HG03378 (cell line): ENCODE data around the gene RBM45.
"Not testable (repeated sequence)": the region's sequence is repeated elsewhere in the genome, so short reads cannot be mapped to it uniquely, and the experiment has no call there.

Experiments used
- ATAC-seq: cut with Tn5 transposase; IDR thresholded peaks from one replicate; pipeline ENCODE4 v1.9.1; 2021; ENCODE audit warnings: mild to moderate bottlenecking, moderate library complexity; ENCODE audit not compliant: unreplicated experiment

The RBM45 gene

DNA sequence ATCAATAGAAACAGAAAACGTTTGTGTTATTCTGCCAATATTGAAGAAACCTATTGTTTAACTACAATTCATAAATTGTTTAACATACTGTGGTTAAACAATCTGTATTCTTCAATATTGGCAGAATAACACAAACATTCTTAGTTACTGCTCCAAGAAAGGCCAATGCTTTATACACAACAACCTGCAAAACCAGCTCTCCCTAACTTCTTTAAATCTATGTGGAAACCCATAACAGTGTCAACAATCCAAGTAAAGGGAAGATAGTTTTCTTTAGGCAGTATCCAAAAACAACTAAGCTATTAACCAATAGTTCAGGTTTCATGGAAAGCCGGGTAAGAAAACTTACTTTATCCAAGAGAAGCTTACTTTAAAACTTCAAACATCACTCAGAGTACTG, 6.2 kb upstream of the RBM45 start:
- no peak for ATAC-seq

DNA sequence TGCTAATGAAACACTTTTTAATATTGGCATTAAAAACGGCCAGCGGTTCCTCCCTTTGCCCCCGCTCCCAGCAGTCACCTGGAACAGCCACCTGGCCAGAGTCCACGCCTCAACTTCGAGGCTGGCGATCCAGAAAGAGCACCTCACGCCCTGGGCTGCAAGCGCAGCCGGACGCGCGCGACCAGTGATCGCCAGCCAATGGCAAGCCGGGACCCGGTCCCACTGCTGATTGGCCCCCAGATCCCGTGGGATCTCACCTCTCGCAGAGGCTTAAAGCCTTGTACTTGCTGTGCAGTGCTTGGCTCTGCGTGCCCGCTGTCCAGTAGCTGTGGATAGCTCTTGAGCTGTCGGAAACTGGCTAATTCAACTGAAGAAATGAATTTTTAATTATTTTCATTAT, 4.1 kb upstream of the RBM45 start:
- ATAC-seq, result no peak

DNA sequence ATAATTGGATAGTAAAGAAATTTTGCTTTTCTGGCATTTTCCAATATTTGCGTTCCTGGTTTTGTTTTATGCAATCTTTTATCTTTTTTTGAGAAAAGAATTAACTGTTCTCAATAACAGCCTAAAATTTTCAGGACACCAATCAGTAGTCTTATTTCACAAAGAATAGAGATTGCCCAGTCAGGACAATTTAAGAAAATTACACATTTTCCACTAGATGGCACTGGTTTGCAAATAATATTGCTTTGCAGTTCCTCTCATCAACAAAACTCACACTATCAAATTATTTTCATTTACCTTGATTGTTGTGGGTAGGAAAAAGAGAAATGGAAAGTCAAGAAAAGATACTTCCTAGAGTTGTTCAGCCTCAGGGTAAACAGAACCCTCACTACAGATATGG, 2.4 kb upstream of the RBM45 start:
- ATAC-seq, result peak; percentile 24

DNA sequence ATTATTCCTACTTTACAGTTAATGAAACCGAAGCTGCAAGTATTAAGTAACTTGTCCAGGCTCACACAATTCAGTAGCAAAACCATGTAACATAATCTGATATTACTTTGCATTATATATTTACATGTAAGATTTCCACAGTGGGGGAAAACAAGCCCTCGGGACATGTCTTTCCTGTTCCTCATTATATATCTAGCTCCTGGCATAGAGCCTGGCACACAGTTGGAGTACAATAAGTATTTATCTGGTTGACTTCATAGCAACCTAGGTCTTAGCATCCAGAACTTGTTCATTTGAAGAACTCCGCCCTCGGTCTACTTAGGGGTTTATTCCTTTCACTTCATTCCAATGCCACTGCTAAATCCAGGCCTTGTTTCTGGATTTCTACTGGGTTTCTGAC, 1.6 kb upstream of the RBM45 start:
- ATAC-seq, result no peak

DNA sequence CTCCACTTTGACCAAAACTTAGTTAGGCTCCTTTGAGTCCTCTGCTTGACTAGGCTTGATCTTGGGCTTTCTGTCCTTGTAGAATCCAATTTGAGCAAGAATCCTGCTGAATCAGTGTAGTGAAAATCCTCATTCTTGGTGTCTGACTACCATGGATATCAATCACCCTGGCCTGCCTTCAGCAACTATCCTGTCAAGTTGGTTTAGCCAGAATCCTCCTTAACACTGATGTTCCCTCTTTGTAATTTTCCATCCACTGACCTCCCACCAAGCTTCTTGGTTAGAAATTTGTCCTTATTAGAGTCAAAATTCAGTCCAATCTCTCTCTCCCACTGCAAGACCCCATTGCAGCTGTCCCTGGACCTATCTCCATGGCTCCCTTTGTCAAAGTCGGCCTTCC, 494 bp upstream of the RBM45 start:
- ATAC-seq, result peak; percentile 1

DNA sequence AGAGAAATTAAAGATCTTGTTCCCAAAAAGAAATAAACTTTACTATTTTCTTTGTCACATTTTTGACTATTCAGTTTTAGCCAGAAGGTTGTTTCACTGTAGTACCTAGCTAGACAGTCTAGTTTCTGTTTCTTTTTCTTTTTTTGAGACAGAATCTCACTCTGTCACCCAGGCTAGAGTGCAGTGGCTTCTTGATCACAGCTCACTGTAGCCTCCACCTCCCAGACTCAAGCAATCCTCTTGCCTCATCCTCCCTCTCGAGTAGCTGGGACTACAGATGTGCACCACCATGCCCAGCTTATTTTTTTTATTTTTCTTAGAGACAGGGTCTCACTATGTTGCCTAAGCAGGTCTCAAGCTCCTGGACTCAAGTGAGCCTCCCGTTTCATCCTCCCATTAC, 2.2 kb downstream of the RBM45 start:
- ATAC-seq, result peak; percentile 34

DNA sequence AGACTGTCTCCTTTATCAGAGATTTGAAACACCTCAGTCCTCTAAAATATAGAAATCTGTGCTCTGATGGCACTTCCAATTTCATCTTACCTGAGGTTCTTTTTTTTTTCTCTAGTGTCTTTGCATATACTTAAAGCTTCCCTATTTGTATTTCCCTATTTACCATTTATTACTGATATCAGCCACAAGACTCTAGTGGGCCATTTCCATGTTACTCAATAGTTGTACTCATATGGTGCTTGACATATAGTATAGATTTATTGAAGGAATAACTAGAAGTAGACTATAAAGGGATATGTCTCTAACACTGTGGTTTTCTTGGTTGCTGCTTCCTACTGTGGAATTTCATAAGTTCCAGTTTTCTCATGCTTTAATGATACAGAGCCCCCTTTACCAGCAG, 3.0 kb downstream of the RBM45 start:
- no peak for ATAC-seq

DNA sequence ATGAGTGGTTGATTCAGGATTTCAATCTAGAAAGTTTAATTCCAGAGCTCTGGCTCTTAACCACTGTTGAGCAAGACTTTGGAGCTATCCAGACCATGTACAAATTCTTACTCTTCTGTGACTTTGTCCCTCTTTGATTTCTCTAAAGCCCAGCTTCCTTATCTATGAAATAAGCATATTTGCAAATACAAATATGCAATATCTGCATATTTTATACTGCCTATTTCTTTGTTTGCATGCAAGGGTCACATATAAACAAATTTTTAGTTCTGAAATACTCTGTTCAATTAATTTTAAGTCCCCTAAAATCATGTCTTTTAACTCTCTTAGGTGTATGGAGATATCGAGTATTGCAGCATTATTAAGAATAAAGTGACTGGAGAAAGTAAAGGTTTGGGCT, 5.5 kb downstream of the RBM45 start:
- no peak for ATAC-seq

DNA sequence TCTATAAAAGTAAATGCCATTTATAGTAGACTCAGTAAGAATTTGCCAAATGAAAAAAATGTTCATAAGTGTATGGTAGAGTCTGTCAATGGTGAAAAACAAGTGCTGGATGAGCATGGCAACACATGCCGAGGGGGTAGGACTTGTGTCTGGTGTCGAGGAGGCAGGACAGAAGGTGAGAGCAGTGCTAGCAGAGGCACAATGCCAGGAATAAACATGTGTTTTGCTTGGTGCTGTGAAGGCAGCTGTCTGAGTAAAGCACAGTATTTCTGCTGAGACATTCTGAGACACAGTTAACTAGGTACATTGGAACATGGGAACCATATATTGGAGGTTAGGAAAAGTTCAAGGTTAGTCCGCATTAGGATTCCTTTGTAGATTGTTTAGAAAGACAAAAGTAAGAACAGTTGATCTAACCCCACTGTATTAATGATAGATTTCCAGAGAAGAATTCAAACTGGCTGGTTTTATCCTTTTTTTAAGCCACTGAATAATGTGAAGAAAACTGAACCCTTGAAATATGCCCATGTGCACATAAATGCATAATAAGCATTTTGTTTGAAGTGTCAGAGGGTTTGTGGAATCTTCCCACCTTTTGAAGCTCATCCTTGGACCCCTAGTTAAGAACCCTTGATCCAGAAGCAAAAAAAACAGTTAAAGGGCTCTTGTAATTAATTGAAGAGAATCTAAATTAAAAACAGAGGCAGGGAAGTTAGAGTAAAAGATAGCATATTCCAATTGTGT, 7.1 kb downstream of the RBM45 start:
- no peak for ATAC-seq

DNA sequence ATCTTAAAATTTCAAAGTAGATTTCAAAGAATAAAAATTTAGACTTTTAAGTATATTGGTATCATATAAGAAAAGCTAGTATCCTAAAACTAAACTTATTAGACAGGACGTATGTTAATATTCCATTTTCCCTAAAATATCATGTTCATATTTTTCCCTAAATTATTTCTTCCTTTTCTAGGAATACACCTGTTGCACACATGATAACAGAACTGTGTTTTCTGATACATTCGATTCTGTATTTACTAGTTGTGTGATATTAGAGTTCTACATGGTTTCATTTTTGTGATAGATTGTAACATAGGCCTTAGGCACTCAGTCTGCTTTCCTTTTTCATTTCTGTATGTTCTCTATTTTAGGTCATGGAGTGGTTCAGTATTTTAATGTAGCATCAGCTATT, 10.9 kb downstream of the RBM45 start:
- no peak for ATAC-seq

DNA sequence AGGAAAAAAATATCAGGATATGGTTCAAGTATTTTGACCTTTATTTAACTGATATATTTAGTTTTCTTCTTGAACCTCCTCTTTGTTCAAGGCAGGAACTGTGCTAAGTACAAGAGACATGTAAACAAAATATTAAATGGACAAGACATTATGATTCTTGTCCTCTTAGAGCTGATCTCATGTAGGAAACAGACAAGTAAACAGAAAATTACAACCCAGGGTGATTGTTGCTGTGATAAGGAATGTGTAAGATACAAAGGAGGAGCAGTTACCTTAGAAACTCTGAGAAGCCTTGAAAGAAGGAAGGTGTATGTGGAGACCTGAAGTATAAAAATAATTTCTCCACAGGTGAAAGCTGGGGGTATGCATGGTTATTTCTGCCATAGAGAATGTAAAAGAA, 12.9 kb downstream of the RBM45 start:
- no peak for ATAC-seq

DNA sequence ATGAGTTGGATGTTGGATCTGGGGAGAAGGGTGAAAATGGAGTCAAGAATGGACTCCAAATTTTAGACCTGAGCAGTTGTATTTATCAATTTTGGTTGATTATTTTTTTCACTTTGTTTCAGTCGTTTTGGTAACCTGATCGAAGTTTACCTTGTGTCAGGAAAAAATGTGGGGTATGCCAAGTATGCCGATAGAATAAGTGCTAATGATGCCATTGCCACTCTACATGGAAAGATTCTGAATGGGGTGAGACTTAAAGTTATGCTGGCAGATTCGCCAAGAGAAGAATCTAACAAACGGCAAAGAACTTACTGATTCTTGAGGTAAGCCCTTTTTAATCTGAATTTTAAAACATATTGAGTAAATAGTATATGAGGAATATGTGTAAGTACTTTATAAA, 13.6 kb downstream of the RBM45 start:
- no peak for ATAC-seq

DNA sequence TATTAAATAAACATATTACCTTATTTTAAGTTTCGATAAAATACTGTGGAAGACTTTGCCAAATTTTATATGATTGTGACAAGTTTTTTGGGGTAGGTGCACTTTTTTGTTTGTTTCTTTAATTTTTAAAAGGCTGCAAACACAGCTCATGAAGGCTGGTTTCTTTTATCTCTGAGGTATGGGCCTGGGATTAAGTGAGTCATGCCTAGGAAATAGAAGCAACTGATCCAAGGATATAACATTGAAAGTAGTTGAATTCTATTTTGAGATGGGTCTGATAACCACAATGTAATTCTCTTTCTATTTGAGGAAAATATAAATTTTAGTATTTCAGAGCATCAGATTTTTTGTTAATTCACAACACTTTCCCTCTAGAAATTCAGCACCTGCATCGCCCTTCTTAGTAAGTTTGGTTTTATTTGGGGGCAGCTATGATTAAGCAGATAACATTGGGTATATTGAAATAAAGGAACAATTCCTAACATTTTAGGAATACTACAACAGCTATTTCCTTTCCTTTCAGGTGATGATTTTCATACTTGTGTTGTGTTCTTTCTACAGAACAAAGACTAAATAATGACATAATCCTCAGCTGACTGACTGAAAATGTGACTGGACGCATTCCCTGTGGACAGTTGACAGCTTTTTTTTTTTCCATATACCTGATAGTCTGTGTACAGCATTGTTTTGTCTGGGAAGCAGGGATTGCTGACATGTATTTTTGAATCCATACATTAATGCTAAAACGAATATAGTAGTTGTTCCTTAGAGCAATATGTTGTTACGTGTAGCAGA, 16.8 kb downstream of the RBM45 start:
- no peak for ATAC-seq

DNA sequence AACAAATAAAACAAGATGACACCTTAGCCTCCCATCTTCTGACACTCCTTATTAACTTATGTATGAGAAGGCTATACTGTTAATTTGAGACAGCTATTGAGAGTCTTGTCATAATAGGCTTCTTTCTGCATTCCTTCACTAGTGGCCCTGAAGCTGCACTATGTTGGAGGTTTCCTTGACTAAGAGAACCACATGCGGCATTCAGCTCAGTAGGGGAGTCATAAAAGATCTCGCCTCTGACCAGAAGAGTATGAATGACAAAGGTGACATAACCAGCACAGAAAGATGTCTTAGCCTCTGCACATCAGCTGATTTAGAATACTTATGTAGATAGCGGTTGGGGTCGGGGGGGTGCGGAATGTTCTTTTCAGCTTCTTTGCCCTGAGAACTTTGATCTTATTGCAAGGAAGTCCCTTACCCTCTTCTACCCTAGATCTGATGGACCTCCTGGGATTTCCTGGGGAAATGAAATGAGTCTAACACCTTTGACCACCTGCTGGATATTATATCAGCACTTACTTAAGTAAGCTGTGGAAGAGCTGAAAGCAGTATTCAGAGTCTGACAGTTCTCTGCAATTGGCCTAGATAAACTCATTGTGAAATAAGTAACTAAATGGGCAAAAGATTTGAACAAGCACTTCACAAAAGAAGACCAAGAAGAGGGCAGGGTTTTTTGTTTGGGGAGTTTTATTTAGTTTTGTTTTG, 24.2 kb downstream of the RBM45 start:
- no peak for ATAC-seq

DNA sequence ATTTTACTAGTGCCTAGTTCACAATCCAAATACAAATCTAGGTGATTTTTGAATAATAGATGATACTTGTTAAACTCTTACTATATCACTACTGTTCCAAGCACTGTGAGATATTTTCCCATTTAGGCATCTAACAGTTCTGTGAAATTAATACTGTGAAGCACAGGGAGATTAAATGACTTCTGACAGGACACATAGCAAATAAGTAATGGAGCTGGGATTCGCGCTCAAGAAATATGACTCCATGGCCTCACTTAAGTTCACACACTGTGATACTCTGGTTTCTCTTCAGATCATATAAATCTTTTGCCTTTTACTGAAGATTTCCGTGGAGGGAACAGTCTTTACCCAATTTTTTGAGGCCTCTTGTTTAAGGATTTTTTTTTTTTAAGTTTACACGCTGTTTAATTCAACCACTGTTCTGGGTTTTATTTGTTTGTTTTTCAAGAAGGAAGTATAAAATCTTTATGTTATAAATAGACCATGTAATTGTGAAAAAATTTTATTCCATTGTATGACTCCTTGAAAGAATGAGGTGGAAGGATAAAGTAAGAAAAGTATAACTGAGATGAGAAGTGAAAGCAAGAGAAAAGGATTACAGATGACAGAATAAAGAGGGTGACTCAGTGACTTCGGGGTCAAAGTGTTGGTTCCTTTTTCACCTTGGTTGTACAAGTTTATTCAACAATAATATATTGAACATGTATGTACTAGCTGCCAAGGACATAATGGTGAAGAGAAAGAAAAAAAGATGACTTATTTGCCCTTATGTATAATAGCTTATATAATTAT, 30.2 kb downstream of the RBM45 start:
- ATAC-seq, result no peak

DNA sequence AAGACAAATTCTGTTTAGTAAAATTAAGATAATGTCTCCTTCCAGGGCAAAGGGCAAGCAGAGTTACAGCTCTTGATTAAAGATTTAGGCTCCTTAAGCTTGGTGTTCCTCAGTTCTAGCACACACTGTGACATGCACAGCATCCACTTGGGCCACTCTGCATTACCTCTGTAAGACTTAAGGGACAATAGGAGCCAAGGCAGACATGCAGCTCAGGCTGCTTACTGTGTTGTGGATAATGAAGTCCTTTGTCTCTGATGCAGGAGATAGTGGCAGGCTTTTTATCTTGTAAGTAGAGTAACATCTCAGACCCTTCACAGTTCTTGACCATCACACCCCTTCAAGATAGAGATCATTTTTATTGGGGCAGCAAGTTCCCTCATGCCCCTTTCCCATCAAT, 31.2 kb downstream of the RBM45 start:
- no peak for ATAC-seq

DNA sequence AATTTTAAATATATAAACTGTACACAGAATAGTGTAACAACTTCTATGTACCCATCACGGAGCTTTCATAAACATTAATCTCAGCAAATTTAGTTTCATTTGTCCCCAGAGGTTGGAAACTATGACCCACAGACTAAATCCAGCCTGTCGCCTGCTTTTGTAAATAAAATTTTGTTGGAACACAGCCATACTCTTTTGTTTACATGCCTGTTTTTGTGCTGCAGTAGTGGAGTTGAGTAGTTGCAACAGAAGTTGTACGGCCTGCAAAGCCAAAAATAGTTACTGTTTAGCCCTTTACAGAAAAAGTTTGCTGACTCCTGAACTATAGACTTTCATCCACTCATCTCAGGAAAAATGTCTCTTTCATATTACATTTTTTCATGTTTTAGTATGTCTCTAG, 39.8 kb downstream of the RBM45 start:
- no peak for ATAC-seq

DNA sequence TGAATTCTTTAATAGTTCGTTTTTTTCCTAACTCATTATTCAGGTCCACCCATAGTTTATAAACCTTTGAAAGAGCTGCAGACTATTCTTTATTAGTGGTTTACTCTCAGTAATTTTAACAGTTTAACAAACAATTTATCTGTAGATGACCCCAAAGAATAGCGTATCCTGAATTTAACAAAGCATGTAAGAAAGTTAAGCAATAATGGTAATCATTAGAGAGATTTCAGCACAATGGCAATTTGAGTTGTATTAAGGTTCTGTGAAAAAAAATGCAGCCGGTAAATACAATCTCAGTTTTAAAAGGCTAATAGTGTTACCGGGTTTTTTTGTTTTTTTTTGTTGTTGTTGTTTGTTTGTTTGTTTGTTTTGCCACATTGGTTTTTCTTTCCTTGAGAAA, 40.3 kb downstream of the RBM45 start:
- no peak for ATAC-seq

DNA sequence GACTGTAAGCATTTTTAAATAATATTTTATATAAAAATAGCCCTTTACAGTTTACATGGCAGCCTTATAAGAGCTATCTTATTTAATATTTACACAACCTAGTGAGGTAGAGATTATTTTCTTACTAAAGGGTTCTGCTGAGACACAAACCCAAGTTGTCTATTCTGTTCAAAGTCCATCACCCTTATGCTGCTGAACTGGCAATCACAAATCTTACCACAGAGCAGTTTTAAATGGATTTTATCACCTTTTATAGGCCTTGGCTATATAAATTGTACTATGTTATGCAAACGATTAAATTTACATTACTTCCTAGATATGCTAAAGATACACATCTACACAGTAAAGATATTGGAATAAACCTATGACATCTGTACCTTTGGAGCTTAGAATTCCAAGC, 40.7 kb downstream of the RBM45 start:
- ATAC-seq, result no peak

DNA sequence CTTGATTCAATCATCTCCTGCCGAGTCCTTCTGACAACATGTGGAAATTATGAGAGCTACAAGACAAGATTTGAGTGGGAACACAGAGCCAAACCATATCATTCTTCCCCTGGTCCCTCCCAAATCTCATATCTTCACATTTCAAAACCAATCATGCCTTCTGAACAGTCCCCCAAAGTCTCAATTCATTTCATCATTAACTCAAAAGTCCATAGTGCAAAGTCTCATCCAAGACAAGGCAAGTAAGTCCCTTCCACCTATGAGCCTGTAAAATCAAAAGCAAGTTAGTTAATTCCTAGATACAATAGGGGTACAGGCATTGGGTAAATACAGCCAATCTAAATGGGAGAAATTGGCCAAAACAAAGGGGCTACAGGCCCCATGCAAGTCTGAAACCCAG, 41.6 kb downstream of the RBM45 start:
- ATAC-seq, result not testable (repeated sequence)

DNA sequence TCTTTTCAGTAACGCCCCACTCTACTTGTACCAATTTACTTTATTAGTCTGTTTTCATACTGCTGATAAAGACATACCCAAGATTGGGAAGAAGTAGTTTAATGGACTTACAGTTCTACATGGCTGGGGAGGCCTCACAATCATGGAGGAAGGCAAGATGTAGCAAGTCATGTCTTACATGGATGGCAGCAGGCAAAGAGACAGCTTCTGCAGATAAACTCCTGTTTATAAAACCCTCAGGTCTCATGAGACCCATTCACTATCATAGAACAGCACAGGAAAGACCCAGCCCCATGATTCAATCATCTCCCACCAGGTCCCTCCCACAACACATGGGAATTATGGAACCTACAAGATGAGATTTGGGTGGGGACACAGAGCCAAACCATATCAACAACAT, 43.3 kb downstream of the RBM45 start:
- ATAC-seq, result no peak
